Transverse colon (tissue), 4 donors: ENCODE results near the gene UQCC2.

Experiments
- CTCF ChIP-seq, 5 experiments: fragments of 200-600 bp in 3 of 5; fragments of 450-650 bp in 2 of 5; sonication (generic) in 3 of 5; IDR thresholded peaks; 1 replicate in 2 of 5; 2 replicates in 3 of 5; pipeline ENCODE4 v1.5.1; 2016 to 2017; ENCODE audit warnings: antibody characterized with exemption in 5 of 5, inconsistent platforms in 3 of 5, mild to moderate bottlenecking in 2 of 5, moderate library complexity in 1 of 5
- EP300 ChIP-seq: sonication (generic); formaldehyde crosslinking; IDR thresholded peaks from one replicate; pipeline ENCODE4 v1.6.1; 2017; ENCODE audit warnings: antibody characterized with exemption, low read depth
- POLR2AphosphoS5 ChIP-seq, 3 donors: sonication (generic); formaldehyde crosslinking; IDR thresholded peaks; one replicate each; pipeline ENCODE4 v1.6.1; 2016; ENCODE audit warnings: antibody characterized with exemption in 3 of 3

DNA sequence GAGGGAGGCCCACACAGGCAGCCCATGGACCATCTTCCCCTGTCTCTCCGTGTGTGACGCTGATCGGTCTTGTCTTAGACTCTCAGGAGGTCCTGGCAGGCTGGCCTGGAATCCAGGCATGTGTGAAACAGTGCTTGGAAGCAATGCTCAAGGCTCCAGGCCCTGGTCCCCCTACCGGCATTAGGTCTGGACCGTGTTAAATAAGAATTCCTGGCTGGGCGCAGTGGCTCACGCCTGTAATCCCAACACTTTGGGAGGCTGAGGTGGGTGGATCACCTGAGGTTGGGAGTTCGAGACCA is 22.2 kb upstream of the UQCC2 start:
- TF ChIP-seq EP300 (no peak), POLR2AphosphoS5 (IDR thresholded peaks at IDR 0.05) (no peak), CTCF (IDR thresholded peaks at IDR 0.05) (no peak)
